IMR-90 (cell line): ENCODE data around the gene ACSM6. TPM values are rescaled to one million over a fixed set of nuclear protein-coding genes. Genes with fewer than 3 reads are reported as not detected.

Source experiments
- ATAC-seq: fragments of 200-7000 bp; cut with Tn5 transposase; 2 replicates; pipeline ENCODE4 v1.9.1; 2020; ENCODE audit warnings: low read depth, mild to moderate bottlenecking, moderate library complexity
- BruUV-seq: library from RNA; stranded (reverse); fragments of 400-500 nt; replicated peaks from 2 replicates; lab custom pipeline; 2021; lab: Mats Ljungman, UMichigan
- CTCF ChIA-PET: fragments of 300-600 bp; formaldehyde crosslinking; extraction: SDS; loops from one replicate; lab custom pipeline; 2021; ENCODE audit warnings: antibody characterized with exemption; lab: Yijun Ruan, JAX
- POLR2A ChIA-PET: fragments of 300-600 bp; sonication (Branson Sonifier 250); formaldehyde crosslinking; loops from one replicate; lab custom pipeline; 2022; ENCODE audit warnings: antibody characterized with exemption; ENCODE audit not compliant: unreplicated experiment; lab: Charles Lee
- DNase-seq: peaks from one replicate; pipeline ENCODE4 v3.0.0; 2013
- H2AFZ ChIP-seq: replicated peaks from 2 replicates; pipeline ENCODE3; 2013; ENCODE audit warnings: low read length, mild to moderate bottlenecking; ENCODE audit not compliant: poor library complexity
- H2AK5ac ChIP-seq: 2 replicates; pipeline ENCODE4 v1.6.1; 2013; ENCODE audit warnings: low read depth, low read length, inconsistent platforms
- H2AK9ac ChIP-seq: replicated peaks from 2 replicates; pipeline ENCODE3; 2013; ENCODE audit warnings: mild to moderate bottlenecking, low read depth, low read length, moderate library complexity; ENCODE audit not compliant: poor library complexity
- H2BK120ac ChIP-seq: 2 replicates; pipeline ENCODE4 v1.6.1; 2013; ENCODE audit warnings: low read depth, low read length, inconsistent platforms
- H2BK15ac ChIP-seq: 3 replicates; pipeline ENCODE4 v1.6.1; 2013; ENCODE audit warnings: low read depth, low read length, inconsistent platforms
- H2BK20ac ChIP-seq: 2 replicates; pipeline ENCODE4 v1.6.1; 2013; ENCODE audit warnings: low read depth, mild to moderate bottlenecking, inconsistent platforms, low read length, moderate library complexity
- H2BK5ac ChIP-seq: 2 replicates; pipeline ENCODE4 v1.6.1; 2013; ENCODE audit warnings: mild to moderate bottlenecking, low read depth, low read length, inconsistent platforms; ENCODE audit not compliant: poor library complexity, severe bottlenecking
- H3K14ac ChIP-seq: replicated peaks from 2 replicates; pipeline ENCODE4 v1.6.1; 2013; ENCODE audit warnings: low read depth, low read length, inconsistent platforms
- H3K18ac ChIP-seq: 2 replicates; pipeline ENCODE4 v1.6.1; 2013; ENCODE audit warnings: low read depth, low read length, control low read depth
- H3K23ac ChIP-seq: 2 replicates; pipeline ENCODE4 v1.6.1; 2013; ENCODE audit warnings: low read depth, low read length, inconsistent platforms
- H3K27ac ChIP-seq: 2 replicates; pipeline ENCODE4 v1.5.1; 2013; ENCODE audit warnings: mild to moderate bottlenecking, control low read depth, low read length; ENCODE audit not compliant: insufficient read depth
- H3K27me3 ChIP-seq: 2 replicates; pipeline ENCODE4 v1.6.1; 2013; ENCODE audit warnings: low read length; ENCODE audit not compliant: control insufficient read depth, insufficient read depth
- H3K36me3 ChIP-seq: 2 replicates; pipeline ENCODE4 v1.6.1; 2013; ENCODE audit warnings: low read length, mixed read lengths; ENCODE audit not compliant: control insufficient read depth, insufficient read depth
- H3K4ac ChIP-seq: 2 replicates; pipeline ENCODE4 v1.6.1; 2013; ENCODE audit warnings: low read depth, low read length, inconsistent platforms
- H3K4me1 ChIP-seq: 2 replicates; pipeline ENCODE4 v1.6.1; 2013; ENCODE audit warnings: low read length, mixed read lengths; ENCODE audit not compliant: control insufficient read depth, insufficient read depth
- H3K4me2 ChIP-seq: 2 replicates; pipeline ENCODE4 v1.6.1; 2013; ENCODE audit warnings: low read depth, mild to moderate bottlenecking, control low read depth, low read length, moderate library complexity
- H3K4me3 ChIP-seq: 2 replicates; pipeline ENCODE4 v1.5.1; 2013; ENCODE audit warnings: low read depth, mild to moderate bottlenecking, control low read depth, low read length, moderate library complexity; ENCODE audit not compliant: insufficient read depth
- H3K56ac ChIP-seq: 2 replicates; pipeline ENCODE4 v1.6.1; 2013; ENCODE audit warnings: low read length, inconsistent platforms; ENCODE audit not compliant: insufficient read depth; ENCODE audit errors: extremely low read depth
- H3K79me1 ChIP-seq, 2 experiments: 2 replicates each; pipeline ENCODE4 v1.6.1; 2013; ENCODE audit warnings: low read length in 2 of 2, inconsistent platforms in 1 of 2, low read depth in 1 of 2
- H3K9ac ChIP-seq: 2 replicates; pipeline ENCODE4 v1.6.1; 2013; ENCODE audit warnings: low read depth, low read length, control low read depth
- H3K9me1 ChIP-seq: 2 replicates; pipeline ENCODE4 v1.6.1; 2013; ENCODE audit warnings: low read length, inconsistent platforms; ENCODE audit not compliant: insufficient read depth
- H3K9me3 ChIP-seq: 2 replicates; pipeline ENCODE4 v1.6.1; 2013; ENCODE audit warnings: low read length; ENCODE audit not compliant: control insufficient read depth, insufficient read depth
- H4K20me1 ChIP-seq: 2 replicates; pipeline ENCODE4 v1.6.1; 2013; ENCODE audit warnings: low read length, inconsistent platforms; ENCODE audit not compliant: insufficient read depth
- H4K5ac ChIP-seq: 2 replicates; pipeline ENCODE4 v1.6.1; 2013; ENCODE audit warnings: mild to moderate bottlenecking, low read depth, low read length, control low read depth
- H4K8ac ChIP-seq, 2 experiments: 2 replicates each; pipeline ENCODE4 v1.6.1; 2013; ENCODE audit warnings: low read depth in 2 of 2, low read length in 2 of 2, control low read depth in 1 of 2, inconsistent platforms in 1 of 2
- H4K91ac ChIP-seq: 2 replicates; pipeline ENCODE4 v1.6.1; 2013; ENCODE audit warnings: low read depth, low read length, inconsistent platforms; ENCODE audit not compliant: insufficient read depth
- BHLHE40 ChIP-seq: fragments of 150-350 bp; IDR thresholded peaks from 2 replicates; pipeline ENCODE4 v1.6.1; 2016; ENCODE audit warnings: mild to moderate bottlenecking, low read depth, low read length
- CHD1 ChIP-seq: IDR thresholded peaks from 2 replicates; pipeline ENCODE4 v1.6.1; 2012; ENCODE audit warnings: low read depth, low read length, improper control_type of control experiment
- CTCF ChIP-seq: conservative IDR thresholded peaks from 2 replicates; pipeline ENCODE4 v1.5.1; 2012; ENCODE audit warnings: mild to moderate bottlenecking, low read depth, low read length, improper control_type of control experiment
- ELK1 ChIP-seq: fragments of 150-350 bp; IDR thresholded peaks from 2 replicates; pipeline ENCODE4 v1.6.1; 2016; ENCODE audit warnings: low read depth, mild to moderate bottlenecking, low read length, moderate library complexity, borderline replicate concordance
- FOS ChIP-seq: fragments of 150-350 bp; IDR thresholded peaks from 2 replicates; pipeline ENCODE4 v1.6.1; 2016; ENCODE audit warnings: low read depth, low read length
- MAFK ChIP-seq: IDR thresholded peaks from 2 replicates; pipeline ENCODE4 v1.6.1; 2012; ENCODE audit warnings: low read depth, low read length, improper control_type of control experiment
- MAZ ChIP-seq: IDR thresholded peaks from 2 replicates; pipeline ENCODE4 v1.6.1; 2012; ENCODE audit warnings: low read depth, mild to moderate bottlenecking, low read length, improper control_type of control experiment, moderate library complexity, borderline replicate concordance
- NFE2L2 ChIP-seq: fragments of 150-350 bp; IDR thresholded peaks from 2 replicates; pipeline ENCODE4 v1.6.1; 2016; ENCODE audit warnings: low read depth, mild to moderate bottlenecking, low read length
- POLR2A ChIP-seq: IDR thresholded peaks from 2 replicates; pipeline ENCODE4 v1.6.1; 2012; ENCODE audit warnings: mild to moderate bottlenecking, low read depth, low read length
- RCOR1 ChIP-seq: IDR thresholded peaks from 2 replicates; pipeline ENCODE4 v1.6.1; 2012; ENCODE audit warnings: mild to moderate bottlenecking, low read length, improper control_type of control experiment; ENCODE audit not compliant: insufficient replicate concordance
- RFX5 ChIP-seq: IDR thresholded peaks from 2 replicates; pipeline ENCODE4 v1.8.0; 2012; ENCODE audit warnings: low read depth, mild to moderate bottlenecking, low read length, moderate library complexity
- SMC3 ChIP-seq: fragments of 150-350 bp; IDR thresholded peaks from 2 replicates; pipeline ENCODE4 v1.6.1; 2016; ENCODE audit warnings: low read depth, mild to moderate bottlenecking, antibody characterized with exemption, low read length, moderate library complexity
- WGBS, 2 experiments: methylation state at CpG; one replicate each; pipeline versions ENCODE4 v1.1.5 to v1.1.7; 2013; ENCODE audit warnings: missing lambda C conversion rate in 2 of 2; ENCODE audit not compliant: insufficient read length in 1 of 2; ENCODE audit errors: extremely low coverage in 2 of 2; 5-methylcytosine and 5-hydroxymethylcytosine counted together
- dilution Hi-C: fragments of 300-500 bp; cut with HindIII; formaldehyde crosslinking; loops from one replicate; pipeline ENCODE4 v1.14.3; 2018; ENCODE audit warnings: low sequenced_read_pairs; ENCODE audit not compliant: unreplicated experiment
- in situ Hi-C: fragments of 300-500 bp; cut with MboI; formaldehyde crosslinking; loops from 3 replicates; pipeline ENCODE4 v1.14.3; 2019; ENCODE audit warnings: low sequenced_read_pairs, inconsistent platforms, mixed read lengths
- intact Hi-C: fragments of 100-400 bp; cut with micrococcal nuclease; formaldehyde crosslinking; loops from 2 replicates; pipeline ENCODE4 v1.10.0; 2022
- polyA plus RNA-seq, 3 experiments: library from polyadenylated mRNA; depleted of rRNA; stranded (reverse); fragments of >200 nt; gene quantifications; 2 replicates each; pipeline ENCODE4 v1.2.3, GENCODE V29; 2012; ENCODE audit warnings: low replicate concordance in 1 of 3
- total RNA-seq: library from RNA; depleted of rRNA; stranded (reverse); fragments of >200 nt; gene quantifications from 2 replicates; pipeline ENCODE4 v1.2.3, GENCODE V29; 2012
- TF ChIP-seq, protein P1 (sequence below): fragments of 150-350 bp; IDR thresholded peaks from 2 replicates; pipeline ENCODE4 v1.6.1; 2017; ENCODE audit warnings: mild to moderate bottlenecking, antibody characterized with exemption, low read length, low read depth

Gene ACSM6
- total and polyA plus RNA-seq, 2 of the 4 experiments (the other 2 are of a cell fraction), result not detected

DNA sequence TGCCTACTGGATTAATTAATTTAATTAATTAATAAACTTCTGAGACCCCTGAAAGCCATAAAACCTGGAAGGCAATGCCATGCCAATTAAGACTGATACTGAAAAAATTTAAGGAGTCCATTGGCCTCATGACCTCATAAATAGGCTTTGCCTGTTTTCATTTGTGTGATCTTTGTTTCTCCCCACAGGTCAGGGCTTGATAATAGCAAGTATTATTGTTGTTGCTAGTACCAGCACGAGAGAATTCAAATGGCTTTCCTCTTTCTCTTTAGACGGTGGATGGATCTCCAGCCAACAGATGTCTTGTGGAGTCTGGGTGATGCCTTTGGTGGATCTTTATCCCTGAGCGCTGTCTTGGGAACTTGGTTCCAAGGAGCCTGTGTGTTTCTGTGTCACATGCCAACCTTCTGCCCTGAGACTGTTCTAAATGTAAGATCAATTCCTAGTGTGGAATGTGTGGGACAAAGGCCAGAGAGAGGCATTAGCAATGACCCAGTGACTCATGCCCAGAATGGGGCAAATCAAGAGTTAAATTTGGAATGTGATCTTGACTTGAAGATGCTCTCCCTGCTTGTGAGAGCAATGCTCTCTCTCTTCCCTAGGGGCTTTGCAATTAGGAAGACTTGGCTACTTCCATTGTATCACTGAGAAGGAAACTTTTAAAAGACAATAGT is 17.7 kb downstream of the ACSM6 start (continued):
- TF ChIP-seq CTCF (no peak), MAZ (no peak), NFE2L2 (no peak)

- Histone ChIP-seq H2AK5ac (no peak overlapping the region), H2BK20ac (no peak overlapping the region), H3K4me1 (peaks cover 12% of the 10 kb centered on the region; the same call in 1 of the 2 replicates), H3K36me3 (peaks cover 3% of the 10 kb centered on the region; the same call in 1 of the 2 replicates), H3K9me3 (no peaks in the 10 kb centered on the region; the same call in 1 of the 2 replicates), H3K27ac (no peak overlapping the region), H3K56ac (no peak overlapping the region), H4K20me1 (no peaks in the 10 kb centered on the region), H3K9me1 (peaks cover 4% of the 10 kb centered on the region; the same call in 1 of the 2 replicates), H3K18ac (no peak overlapping the region), H2BK15ac (no peak overlapping the region; the same call in 2 of the 3 replicates), H4K91ac (no peak overlapping the region), H3K27me3 (no peaks in the 10 kb centered on the region), H4K5ac (no peak overlapping the region), H2AK9ac (no peak overlapping the region), H3K14ac (no peak overlapping the region), H3K4ac (no peak overlapping the region), H2AFZ (no peak overlapping the region), H3K4me3 (no peak overlapping the region), H2BK120ac (no peak overlapping the region), H4K8ac (no peak overlapping the region), H3K79me1 (no peaks in the 10 kb centered on the region), H3K23ac (no peak overlapping the region), H3K9ac (no peak overlapping the region), H3K4me2 (no peak overlapping the region), H2BK5ac (no peak overlapping the region)
- no CpG with 5 or more reads among the region's 2 CpGs for WGBS, 2 experiments
- in situ Hi-C loops (no loop called here), dilution Hi-C loops (no loop called here), intact Hi-C loops (no loop called here)
- ATAC-seq (no peak), DNase-seq (no peak)
- POLR2A ChIA-PET, result no interaction called here
- no TSS peak for BruUV-seq
- CTCF ChIA-PET, result no interaction called here
- TF ChIP-seq RFX5 (no peak), CHD1 (no peak), BHLHE40 (no peak), POLR2A (no peak), SMC3 (no peak), ELK1 (no peak), NFE2L2 (no peak), RCOR1 (no peak), MAZ (no peak), MAFK (no peak), FOS (no peak)
- TF ChIP-seq, protein P1, sequence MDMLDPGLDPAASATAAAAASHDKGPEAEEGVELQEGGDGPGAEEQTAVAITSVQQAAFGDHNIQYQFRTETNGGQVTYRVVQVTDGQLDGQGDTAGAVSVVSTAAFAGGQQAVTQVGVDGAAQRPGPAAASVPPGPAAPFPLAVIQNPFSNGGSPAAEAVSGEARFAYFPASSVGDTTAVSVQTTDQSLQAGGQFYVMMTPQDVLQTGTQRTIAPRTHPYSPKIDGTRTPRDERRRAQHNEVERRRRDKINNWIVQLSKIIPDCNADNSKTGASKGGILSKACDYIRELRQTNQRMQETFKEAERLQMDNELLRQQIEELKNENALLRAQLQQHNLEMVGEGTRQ, result no peak
These were observed 20.3 kb downstream of the ACSM6 start for GRCh38 chr10:95214369-95214768.
